Activated naive CD8-positive, alpha-beta T cell (primary cell): ENCODE results near the gene BICC1.
"Not testable (repeated sequence)": the region's sequence is repeated elsewhere in the genome, so short reads cannot be mapped to it uniquely, and the experiment has no call there.

Source experiments
- H3K27ac Mint-ChIP-seq: one replicate; pipeline ENCODE4 v1.8.0; 2021; ENCODE audit warnings: mixed read lengths
- H3K27me3 Mint-ChIP-seq: one replicate; pipeline ENCODE4 v1.8.0; 2021; ENCODE audit warnings: mixed read lengths
- H3K36me3 Mint-ChIP-seq: one replicate; pipeline ENCODE4 v1.8.0; 2021; ENCODE audit warnings: mixed read lengths
- H3K4me1 Mint-ChIP-seq: one replicate; pipeline ENCODE4 v1.8.0; 2021; ENCODE audit warnings: low read depth, mixed read lengths
- H3K4me3 Mint-ChIP-seq: one replicate; pipeline ENCODE4 v1.8.0; 2021; ENCODE audit warnings: mild to moderate bottlenecking, mixed read lengths
- H3K9me3 Mint-ChIP-seq: one replicate; pipeline ENCODE4 v1.8.0; 2021; ENCODE audit warnings: low read depth, mixed read lengths

The BICC1 gene

DNA sequence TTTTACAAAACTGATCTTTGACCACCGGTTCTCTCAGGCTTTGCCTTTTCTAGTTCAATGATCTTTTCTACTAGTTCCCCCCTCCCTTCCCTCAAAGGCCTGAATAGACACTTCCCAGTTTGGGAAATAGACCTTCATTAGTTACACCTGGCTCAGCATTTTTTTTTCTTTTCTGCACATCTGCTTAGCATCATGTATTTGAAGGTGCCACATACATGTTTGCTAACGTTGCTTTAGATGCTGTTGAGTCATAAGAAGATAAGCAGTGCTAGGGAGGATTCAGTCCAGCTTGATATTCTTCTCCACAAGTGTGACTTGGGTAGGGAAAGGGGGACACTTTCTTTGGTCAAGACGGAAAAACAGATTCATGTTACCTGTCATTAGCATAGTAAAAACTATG lies 78.3 kb downstream of the BICC1 start:
- Mint-ChIP-seq H3K4me3 (no peak overlapping the region), H3K36me3 (no peaks in the 10 kb centered on the region), H3K27me3 (peaks cover 8% of the 10 kb centered on the region), H3K27ac (no peak overlapping the region), H3K9me3 (no peaks in the 10 kb centered on the region), H3K4me1 (no peaks in the 10 kb centered on the region)

DNA sequence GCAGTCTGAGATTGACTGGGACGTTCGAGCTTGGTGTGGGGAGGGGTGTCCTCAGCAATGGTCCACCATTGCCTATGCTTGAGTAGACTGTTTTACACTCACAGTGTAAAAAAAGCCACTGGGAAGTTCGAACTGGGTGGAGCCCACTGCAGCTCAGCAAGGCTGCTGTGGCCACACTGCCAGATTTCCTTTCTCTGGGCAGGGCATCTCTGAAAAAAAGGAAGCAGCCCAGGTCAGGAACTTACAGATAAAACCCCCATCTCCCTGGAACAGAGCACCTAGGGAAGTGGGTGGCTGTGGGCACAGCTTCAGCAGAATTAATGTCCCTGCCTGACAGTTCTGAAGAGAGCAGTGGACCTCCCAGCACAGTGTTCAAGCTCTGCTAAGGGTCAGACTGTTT lies 80.3 kb downstream of the BICC1 start:
- no peaks in the 10 kb centered on the region for H3K4me1 Mint-ChIP-seq

DNA sequence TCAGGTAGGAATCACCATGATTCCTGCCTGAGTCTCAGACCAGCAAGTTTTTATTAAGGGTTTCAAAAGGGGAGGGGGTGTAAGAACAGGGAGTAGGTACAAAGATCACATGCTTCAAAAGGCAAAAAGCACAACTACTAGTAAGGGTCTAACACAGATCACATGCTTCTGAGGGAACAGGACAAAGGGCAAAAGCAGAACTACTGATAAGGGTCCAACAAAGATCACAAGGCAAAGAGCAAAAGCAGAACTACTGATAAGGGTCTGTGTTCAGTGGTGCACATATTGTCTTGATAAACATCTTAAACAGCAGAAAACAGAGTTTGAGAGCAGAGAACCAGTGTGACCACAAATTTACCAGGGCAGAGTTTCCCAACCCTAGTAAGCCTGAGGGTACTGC lies 84.5 kb downstream of the BICC1 start:
- not testable (repeated sequence) for H3K4me1 Mint-ChIP-seq, H3K4me3 Mint-ChIP-seq, H3K9me3 Mint-ChIP-seq, H3K27me3 Mint-ChIP-seq, H3K27ac Mint-ChIP-seq, H3K36me3 Mint-ChIP-seq

More for the DNA sequence above, 80.3 kb downstream of the BICC1 start:
- no peak overlapping the region for H3K27ac Mint-ChIP-seq
- H3K27me3 Mint-ChIP-seq: peaks cover 8% of the 10 kb centered on the region
- no peak overlapping the region for H3K4me3 Mint-ChIP-seq
- H3K36me3 Mint-ChIP-seq: no peaks in the 10 kb centered on the region
- no peaks in the 10 kb centered on the region for H3K9me3 Mint-ChIP-seq

DNA sequence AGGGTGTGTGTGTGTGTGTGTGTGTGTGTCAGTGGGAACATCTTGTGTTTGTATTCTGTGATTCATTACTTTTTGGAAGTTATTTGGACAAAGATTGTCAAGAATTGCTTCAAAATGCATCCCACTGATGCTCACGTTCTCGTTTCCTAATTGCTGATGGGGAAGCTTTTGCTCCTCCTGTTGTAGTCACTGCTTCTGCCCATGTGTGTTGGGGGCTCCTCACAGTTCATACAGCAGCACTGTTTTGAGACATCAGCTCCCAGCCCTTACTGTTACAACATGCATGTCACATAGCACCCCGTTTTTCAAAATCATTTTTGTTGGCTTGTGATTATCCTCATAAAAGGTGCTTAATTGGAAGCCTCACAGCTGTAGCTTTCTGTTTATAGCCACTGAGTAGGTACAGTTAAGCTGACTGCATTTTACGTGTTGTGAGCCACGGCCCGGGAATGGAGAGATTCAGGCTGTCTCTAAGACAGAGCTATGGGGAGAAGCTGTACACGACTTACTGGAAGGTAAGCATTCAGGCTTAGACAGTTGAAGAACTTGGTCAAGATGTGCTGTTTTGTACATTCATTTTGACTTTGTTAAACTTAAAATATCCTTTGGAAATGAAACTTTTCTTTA lies 87.4 kb downstream of the BICC1 start:
- no peak overlapping the region for H3K27ac Mint-ChIP-seq
- H3K4me1 Mint-ChIP-seq: no peaks in the 10 kb centered on the region
- H3K36me3 Mint-ChIP-seq: no peaks in the 10 kb centered on the region
- H3K9me3 Mint-ChIP-seq: no peaks in the 10 kb centered on the region
- no peak overlapping the region for H3K4me3 Mint-ChIP-seq
- H3K27me3 Mint-ChIP-seq: no peaks in the 10 kb centered on the region

DNA sequence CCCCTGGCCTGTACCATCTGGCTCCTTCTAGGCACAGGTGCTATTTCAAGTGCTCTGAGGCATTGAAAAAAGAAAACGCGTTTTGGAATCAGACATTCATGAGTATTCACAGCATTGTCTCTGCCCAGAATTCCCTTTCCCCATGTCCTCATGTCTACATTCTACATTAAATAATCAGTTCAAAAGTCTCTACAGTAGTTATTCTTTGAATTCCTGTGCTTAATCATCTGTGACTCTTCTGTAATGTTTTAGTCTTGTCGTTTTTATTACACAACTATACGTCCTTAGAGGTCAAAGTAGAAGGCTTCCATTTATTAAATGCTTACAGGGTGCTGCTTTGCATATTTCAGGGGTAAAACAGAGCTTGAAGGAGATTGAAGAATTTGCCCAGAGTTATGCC lies 95.7 kb downstream of the BICC1 start:
- Mint-ChIP-seq H3K27me3 (no peaks in the 10 kb centered on the region), H3K27ac (no peak overlapping the region), H3K4me3 (no peak overlapping the region), H3K9me3 (no peaks in the 10 kb centered on the region), H3K4me1 (no peaks in the 10 kb centered on the region), H3K36me3 (no peaks in the 10 kb centered on the region)

DNA sequence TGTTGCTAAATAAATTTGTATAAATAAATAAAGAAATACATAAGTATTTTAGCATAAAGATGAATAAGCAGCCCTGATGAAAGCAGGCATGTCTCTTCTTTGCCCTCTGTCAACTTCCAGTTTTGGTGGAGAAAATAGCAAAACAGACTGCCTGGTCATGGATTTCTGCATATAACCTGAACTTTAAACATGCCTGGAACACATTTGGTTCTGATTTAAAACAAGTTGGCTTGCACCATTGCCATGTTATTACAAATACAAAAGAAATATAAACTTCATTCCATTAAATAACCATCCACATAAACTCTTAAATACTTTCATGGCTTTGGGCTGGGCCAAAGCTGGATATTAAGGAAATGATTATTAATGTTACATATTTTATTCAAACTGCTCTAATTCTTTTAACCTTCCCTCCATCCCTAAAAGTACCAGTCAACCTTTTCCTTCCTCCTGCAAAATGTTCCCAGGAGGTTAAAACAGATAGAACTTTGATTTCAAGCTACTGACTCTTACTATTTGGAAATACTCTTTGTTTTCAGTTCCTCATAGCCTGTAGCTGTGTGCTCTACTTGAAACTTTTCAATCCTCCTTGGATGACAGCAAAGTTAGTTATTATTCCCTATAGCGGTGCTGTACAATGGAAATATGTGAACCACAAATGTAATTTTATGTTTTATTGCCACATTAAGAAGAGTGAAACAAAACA lies 96.3 kb downstream of the BICC1 start:
- Mint-ChIP-seq H3K4me1 (no peaks in the 10 kb centered on the region), H3K27ac (no peak overlapping the region), H3K9me3 (no peaks in the 10 kb centered on the region), H3K36me3 (no peaks in the 10 kb centered on the region), H3K4me3 (no peak overlapping the region), H3K27me3 (no peaks in the 10 kb centered on the region)

DNA sequence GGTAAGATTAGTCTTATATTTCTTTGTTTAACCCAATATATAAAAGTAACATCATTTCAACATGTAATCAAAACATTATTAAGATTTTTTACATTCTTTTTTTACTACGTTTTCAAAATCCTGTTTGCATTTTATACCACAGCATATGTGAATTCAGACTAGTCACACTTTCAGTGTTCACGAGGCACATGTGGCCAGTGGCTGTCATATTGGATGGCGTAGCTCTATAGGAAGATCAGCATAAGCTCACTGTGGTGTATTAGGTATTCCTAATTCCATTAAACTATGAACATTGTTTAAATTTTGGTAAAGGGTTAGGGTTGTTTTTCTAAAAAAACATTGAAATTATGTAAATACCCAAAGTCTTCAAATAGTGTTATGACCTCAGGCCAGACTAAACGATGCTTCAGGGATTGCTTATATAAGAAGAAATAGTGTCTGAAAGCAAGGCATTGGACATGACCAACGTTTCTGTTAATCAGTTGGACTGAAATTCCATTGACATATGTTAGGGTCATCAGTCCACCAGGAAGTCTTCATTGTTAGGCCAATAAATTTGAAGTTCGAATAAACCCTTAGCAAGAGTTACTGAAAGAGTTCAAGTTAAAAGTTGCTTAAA lies 97.0 kb downstream of the BICC1 start:
- Mint-ChIP-seq H3K4me3 (no peak overlapping the region), H3K27me3 (no peaks in the 10 kb centered on the region), H3K27ac (no peak overlapping the region), H3K36me3 (no peaks in the 10 kb centered on the region), H3K9me3 (no peaks in the 10 kb centered on the region), H3K4me1 (no peaks in the 10 kb centered on the region)

DNA sequence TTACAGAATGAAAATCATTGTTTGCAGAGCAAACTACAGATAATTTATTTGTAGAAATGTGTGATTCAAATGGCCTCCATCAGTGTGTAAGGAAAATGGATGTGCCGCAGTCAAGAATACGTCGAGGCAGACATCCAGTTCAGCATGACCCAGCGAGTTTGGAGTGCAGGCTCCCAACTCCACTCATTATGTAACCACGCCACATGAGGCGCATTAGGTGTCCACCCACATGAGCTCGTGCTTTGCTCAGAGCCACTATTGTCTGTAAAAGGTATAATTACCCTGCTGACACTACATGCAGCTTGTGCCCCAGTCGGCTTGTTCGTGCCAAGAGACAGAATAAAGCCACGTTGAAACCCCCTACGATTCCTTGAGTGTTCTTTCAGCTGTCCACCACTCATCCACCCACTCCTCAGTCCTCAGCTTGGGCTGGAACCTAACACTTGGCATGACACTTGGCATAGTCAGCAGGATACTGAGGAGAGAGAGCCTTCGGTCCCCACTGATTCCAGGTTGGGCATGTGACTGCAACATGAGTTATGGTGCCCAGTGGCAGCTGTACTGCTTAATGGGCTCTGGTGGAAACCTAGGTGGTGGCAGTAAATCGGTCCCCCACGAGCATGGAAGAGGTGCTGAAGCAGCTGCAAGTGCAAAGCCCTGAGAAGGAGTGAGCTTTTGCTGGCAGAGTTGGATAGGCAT lies 102.7 kb downstream of the BICC1 start:
- H3K4me3 Mint-ChIP-seq: no peak overlapping the region
- no peaks in the 10 kb centered on the region for H3K36me3 Mint-ChIP-seq
- H3K4me1 Mint-ChIP-seq: no peaks in the 10 kb centered on the region
- no peaks in the 10 kb centered on the region for H3K27me3 Mint-ChIP-seq
- no peak overlapping the region for H3K27ac Mint-ChIP-seq
- H3K9me3 Mint-ChIP-seq: no peaks in the 10 kb centered on the region

DNA sequence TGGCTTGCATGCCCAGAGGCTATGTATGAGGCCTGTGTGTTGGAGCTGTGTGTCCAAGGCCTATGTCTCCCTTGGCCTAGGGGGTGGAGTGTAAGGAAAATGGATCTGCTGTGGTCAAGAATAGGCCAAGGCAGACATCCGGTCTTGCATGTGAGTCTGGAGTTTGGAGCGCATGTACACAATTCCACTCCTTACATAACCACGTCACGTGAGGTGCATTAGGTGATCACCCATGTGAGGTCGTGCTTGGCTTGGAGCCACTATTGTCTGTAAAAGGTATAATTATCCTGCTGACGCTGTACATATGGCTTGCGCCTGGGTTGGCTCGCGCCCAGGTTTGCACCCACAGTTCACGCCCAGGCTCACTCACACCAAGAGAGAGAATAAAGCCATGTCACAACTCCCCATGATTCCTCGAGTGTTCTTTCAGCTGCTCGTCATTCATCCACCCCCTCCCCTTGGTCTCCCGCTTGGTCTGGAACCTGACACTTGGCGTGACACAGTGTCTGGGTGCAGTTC lies 105.5 kb downstream of the BICC1 start:
- Mint-ChIP-seq H3K27ac (no peak overlapping the region), H3K27me3 (no peaks in the 10 kb centered on the region), H3K4me3 (no peak overlapping the region), H3K9me3 (no peaks in the 10 kb centered on the region), H3K36me3 (no peaks in the 10 kb centered on the region), H3K4me1 (no peaks in the 10 kb centered on the region)

DNA sequence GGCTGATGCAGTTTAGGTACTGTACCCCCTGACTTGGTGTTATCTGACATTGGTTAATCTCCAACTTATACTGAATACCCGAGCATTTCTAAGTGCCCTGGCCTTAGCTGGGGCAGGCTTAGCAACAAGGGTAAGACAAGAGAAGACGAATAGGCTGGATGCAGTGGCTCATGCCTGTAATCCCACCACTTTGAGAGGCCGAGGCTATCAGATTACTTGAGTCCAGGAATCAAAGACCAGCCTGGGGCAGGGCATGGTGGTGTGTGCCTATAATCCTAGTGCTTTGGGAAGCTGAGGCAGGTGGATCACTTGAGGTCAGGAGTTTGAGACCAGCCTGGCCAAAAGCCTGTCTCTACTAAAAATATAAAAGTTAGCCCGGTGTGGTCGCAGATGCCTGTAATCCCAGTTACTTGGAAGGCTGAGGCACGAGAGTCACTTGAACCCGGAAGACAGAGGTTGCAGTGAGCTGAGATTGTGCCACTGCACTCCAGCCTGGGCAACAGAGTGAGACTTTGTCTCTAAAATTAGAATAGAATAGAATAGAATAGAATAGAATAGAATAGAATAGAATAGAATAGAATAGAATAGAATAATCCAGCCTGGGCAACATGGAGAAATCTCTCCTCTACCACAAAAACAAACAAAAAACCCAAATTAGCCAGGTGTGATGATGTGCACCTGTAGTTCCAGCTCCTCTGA lies 108.9 kb downstream of the BICC1 start:
- Mint-ChIP-seq H3K27me3 (no peaks in the 10 kb centered on the region), H3K27ac (no peak overlapping the region), H3K4me3 (no peak overlapping the region), H3K4me1 (no peaks in the 10 kb centered on the region), H3K9me3 (no peaks in the 10 kb centered on the region), H3K36me3 (no peaks in the 10 kb centered on the region)

DNA sequence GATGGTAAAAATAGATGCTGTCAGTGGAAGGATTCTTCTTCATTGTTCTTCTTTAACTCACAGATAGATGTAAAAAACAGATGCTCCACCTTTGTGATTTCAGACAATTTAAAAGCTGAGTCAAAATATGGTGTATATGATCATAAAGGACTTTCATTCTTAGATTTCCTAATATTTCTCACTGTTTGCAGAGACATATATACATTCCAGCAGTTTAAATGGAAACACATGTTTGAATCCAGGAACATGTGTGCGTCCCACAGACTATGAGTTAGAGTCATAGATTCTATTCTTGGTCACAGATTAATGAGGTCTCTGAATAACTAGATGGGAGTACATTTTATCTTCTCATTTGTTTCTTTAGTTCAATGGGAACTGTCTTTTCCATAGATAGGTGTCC lies 109.6 kb downstream of the BICC1 start:
- H3K27ac Mint-ChIP-seq: no peak overlapping the region
- H3K4me3 Mint-ChIP-seq: no peak overlapping the region
- H3K4me1 Mint-ChIP-seq: no peaks in the 10 kb centered on the region
- no peaks in the 10 kb centered on the region for H3K9me3 Mint-ChIP-seq
- H3K27me3 Mint-ChIP-seq: no peaks in the 10 kb centered on the region
- no peaks in the 10 kb centered on the region for H3K36me3 Mint-ChIP-seq

DNA sequence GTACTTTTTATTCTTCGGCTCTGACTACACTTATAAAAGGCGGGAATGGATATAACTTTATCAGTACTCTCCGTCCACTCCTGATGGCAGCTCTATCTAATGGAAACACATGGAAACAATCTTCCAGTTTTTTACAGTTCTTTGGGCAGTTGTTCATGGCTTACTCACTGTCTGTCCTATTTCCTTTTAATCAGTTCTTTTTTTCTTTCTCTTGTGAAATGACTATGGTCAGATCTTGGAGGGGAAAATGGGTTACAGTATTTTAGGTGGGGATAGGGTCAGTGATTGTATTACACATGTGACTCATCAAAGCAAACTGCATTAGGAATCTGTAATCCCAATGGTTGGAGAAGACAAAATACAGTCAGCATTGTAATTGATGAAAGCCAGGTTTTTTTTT lies 112.4 kb downstream of the BICC1 start:
- Mint-ChIP-seq H3K27ac (no peak overlapping the region), H3K27me3 (no peaks in the 10 kb centered on the region), H3K36me3 (no peaks in the 10 kb centered on the region), H3K9me3 (no peaks in the 10 kb centered on the region), H3K4me1 (no peaks in the 10 kb centered on the region), H3K4me3 (no peak overlapping the region)

DNA sequence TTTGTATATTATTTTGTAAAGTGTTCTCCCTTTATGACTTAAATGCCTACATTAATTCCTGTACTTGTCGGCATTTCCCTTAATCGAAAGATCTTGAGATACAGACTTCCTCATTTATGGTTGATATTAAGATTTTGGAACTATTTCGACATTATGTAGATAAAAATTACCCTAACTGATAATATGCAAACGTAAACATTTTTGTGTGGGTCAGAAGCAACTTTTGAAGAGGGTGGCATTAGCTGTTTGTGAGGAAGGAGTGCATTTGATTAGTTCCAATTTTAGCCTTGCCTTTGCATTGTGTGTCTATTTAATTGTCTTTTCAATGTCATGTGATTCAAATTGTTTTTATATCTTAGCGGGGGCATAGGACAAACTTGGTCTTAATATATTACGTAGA lies 114.7 kb downstream of the BICC1 start:
- H3K36me3 Mint-ChIP-seq: no peaks in the 10 kb centered on the region
- no peaks in the 10 kb centered on the region for H3K4me1 Mint-ChIP-seq
- no peak overlapping the region for H3K4me3 Mint-ChIP-seq
- no peak overlapping the region for H3K27ac Mint-ChIP-seq
- H3K27me3 Mint-ChIP-seq: no peaks in the 10 kb centered on the region
- no peaks in the 10 kb centered on the region for H3K9me3 Mint-ChIP-seq

DNA sequence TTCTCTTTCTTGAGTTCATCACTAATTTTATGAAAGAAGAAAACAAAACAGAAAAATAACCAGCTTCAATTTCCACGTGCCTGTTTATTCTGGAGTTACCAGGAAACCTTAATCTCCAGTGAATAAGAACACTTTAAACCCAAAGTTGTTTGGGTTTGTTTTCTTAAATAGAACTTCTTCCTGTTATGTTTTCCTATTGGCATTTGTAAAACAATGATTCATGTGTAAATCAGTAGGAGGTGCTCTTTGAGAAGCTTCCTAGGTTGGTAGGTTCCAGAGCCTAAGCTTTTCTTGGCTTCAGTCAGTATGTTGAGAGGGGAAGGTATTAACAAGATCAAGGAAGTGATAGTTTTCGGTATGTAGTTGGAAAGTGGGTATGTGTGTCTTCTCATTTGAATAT lies 119.0 kb downstream of the BICC1 start:
- Mint-ChIP-seq H3K4me3 (no peak overlapping the region), H3K36me3 (no peaks in the 10 kb centered on the region), H3K4me1 (no peaks in the 10 kb centered on the region), H3K27me3 (peaks cover 2% of the 10 kb centered on the region), H3K9me3 (no peaks in the 10 kb centered on the region), H3K27ac (no peak overlapping the region)

DNA sequence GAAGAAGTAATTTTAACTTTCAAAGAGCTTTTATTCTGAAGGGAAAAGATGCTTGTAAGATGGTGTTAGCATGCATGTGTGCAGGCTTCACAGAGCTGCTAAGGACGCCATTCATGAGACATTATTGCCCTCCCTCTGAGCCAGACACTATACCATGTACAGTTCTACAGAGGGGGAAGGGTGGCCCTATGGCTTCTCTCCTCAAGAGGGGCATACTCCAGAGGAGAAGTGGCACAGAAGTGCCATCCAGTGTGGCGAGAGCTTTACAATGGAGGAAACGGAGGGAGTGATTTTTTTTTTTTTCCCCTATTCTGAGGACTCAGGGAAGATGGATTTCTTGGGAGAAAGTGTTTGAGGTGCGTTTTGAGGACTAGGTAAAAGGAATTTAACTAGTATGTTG lies 119.5 kb downstream of the BICC1 start:
- H3K4me3 Mint-ChIP-seq: no peak overlapping the region

More for the DNA sequence above, 119.5 kb downstream of the BICC1 start:
- H3K27me3 Mint-ChIP-seq: peaks cover 2% of the 10 kb centered on the region
- H3K27ac Mint-ChIP-seq: no peak overlapping the region
- H3K9me3 Mint-ChIP-seq: no peaks in the 10 kb centered on the region
- no peaks in the 10 kb centered on the region for H3K4me1 Mint-ChIP-seq
- no peaks in the 10 kb centered on the region for H3K36me3 Mint-ChIP-seq
